OCI-LY3 (cell line): ENCODE results near the gene FBXO36.

ENCODE experiments used
- CTCF ChIP-seq: fragments of 200-600, 300-600 bp; sonication (generic); IDR thresholded peaks from 2 replicates; pipeline ENCODE4 v1.5.1; 2014; ENCODE audit warnings: antibody characterized with exemption, low read length, low read depth
- EZH2phosphoT487 ChIP-seq: fragments of 200-600 bp; shearing (Covaris generic); IDR thresholded peaks from 2 replicates; pipeline ENCODE4 v1.6.1; 2018; ENCODE audit warnings: antibody characterized with exemption, mixed run types, low read depth

GRCh38 chr2:230019742-230020141 is 97.4 kb downstream of the FBXO36 start:
- no peak for TF ChIP-seq CTCF
- no peak for TF ChIP-seq EZH2phosphoT487
